NCI-H2196 treated with DMSO at 0.1 percent for 48 hours (cell line): ENCODE results near the gene OR2B6.

Experiments
- DNase-seq: peaks from one replicate; lab custom pipeline; 2025; ENCODE audit not compliant: unreplicated experiment; lab: John Stamatoyannopoulos, UW

The OR2B6 gene

DNA sequence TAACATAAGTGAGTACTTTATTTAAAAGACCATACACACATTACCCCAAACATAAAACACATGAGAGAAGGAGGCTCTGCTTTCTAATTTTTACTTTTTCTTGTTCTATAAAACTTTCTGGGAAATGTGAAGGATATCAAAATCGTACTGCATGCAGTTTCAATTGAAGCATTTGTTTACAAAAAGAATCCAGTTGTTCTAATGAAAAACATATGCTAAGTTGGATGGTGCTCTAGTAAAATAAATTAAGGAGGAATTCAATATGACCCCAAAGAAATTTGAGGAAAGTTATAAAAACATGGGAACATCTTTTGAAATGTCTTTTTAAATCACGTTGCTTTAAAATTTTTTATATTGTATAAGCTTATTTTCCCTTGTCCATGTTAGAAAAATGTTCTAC is 37.6 kb downstream of the OR2B6 start:
- no peak for DNase-seq

DNA sequence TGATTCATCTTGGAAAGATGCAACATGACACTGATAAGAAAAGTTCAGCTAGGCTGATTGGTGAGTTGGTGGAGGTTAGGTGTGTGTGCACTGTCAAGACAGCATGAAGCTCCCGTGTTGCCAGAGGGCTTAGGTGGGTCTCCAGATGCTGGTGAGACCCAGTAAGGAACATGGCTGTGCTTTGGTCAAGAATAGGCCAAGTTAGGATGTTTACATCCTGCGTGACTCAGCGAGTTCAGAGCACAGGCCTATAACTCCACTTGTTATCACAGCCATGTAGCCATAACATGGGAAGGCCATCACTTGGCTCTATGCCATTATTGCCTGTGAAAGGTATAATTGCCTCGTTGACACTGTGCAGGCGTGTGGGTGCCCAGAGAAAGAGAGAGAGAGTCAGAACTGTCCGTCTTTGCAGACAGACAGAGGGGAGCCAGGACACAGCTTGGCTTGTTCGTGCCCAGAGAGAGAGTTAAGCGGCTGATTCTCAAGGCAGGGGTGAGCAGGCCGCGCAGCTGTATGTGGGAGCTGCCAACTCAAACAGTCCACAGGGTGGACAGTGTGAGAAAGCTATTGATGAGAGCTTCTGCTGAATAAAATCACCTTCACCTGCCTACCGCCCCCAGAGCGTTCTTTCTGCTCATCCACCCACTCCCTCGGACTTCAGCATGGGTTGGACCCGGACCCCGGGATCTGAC is 43.5 kb downstream of the OR2B6 start:
- no peak for DNase-seq

GRCh38 chr6:28001351-28001750 is 44.3 kb downstream of the OR2B6 start:
- no peak for DNase-seq

DNA sequence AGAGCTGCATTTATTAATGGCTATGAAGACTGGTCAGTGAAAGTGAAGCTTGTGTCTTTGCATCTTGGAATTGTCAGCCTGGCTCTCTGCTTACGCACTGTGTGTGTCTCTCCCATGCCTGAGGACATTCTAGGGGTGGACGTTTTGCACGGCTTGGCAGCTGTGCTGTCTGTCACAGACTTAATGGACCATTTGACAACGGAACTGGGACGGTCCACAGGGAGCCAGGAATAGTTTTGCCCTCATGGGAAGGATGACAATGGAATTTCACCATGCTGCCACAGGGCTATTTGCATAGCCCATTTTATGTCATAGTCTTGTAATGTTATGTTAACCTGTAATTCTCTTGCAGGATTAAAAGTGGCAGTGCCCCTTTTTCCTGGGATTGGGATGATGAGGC is 44.7 kb downstream of the OR2B6 start:
- DNase-seq, result no peak

DNA sequence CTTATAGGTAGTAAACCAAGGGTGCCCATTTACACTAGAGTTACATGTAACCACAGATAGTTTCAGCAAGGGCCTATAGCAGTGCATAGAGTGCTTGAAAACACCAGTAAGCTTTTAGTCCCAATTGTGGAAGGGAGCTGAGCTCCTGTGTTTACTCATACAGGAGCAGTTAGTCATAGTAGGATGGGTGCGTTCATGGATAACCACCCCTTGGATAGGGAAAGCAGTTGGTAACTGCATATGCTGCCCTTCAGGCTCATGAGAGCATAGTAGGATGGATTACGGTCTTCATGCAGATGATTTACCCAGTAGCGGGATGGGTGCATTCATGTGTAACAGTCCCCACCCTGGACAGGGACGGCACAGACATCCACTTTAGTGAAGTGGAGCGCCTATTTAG is 45.1 kb downstream of the OR2B6 start:
- DNase-seq, result no peak

DNA sequence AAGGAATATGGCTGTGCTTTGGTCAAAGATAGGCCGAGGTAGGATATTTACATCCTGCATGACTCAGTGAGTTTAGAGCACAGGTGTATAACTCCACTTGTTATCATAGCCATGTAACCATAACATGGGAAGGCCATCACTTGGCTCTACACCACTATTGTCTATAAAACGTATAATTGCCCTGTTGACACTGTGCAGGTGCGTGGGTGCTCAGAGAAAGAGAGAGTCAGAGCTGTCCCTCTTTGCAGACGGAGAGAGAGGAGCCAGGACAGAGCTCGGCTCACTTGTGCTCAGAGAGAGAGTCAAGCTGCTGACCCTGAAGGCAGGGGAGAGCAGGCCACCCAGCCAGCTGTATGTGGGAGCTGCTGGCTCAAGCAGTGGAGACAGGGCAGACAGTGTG is 46.0 kb downstream of the OR2B6 start:
- DNase-seq, result no peak

DNA sequence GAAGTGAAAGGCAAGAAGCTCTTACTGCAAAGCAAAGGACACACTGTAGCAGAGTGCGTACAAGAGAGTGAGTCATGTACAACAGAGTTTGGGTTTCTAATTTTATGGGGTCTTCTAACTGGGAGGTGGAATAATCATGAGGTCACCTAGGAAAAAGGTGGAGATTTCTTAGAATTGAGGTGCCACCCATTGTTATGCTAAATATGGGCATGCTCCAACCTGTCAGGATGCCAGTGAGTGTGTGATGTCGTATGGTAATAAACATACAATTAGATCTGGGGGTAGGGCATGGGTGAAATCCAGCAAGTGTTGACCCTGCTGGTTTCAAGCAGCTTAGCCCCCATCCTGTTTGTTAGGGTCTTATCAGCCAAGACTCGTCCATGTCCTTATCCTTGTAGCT is 46.6 kb downstream of the OR2B6 start:
- DNase-seq, result no peak

DNA sequence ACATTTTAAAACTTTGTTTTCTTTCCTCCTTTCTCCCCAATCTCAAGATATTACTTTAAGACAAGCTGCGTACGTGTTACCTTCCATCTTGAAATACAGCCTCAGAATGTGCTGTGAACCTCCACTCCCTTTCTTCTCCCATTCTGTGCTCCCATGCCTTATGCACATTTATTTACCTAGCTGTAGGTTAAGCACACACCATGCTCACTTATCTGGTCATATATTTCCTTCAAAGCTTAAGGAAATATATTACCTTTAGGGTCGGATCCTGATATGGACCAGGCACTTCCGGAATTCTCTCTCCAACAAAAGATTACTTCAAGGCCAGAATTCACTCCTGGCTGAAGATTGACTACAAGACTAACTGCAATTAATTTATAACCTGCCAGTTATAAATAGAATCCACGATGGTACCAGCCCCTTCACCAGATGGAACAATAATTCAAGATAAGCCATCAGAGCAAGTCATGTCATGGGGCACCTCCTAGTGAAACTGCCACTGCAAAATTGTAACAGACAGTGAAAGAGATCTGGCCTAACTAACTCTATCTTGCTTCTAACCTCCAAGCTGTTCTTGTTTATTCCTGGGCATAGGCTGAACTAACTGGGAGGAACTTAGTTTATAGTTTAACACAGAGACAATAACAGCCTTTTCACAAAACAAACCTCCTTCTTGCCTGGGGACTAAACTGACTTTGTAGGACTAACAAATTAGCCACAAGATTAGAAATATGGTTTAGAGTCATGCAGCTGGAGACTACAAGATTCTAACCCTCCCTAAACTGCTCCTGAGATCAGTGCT is 47.5 kb downstream of the OR2B6 start:
- no peak for DNase-seq

DNA sequence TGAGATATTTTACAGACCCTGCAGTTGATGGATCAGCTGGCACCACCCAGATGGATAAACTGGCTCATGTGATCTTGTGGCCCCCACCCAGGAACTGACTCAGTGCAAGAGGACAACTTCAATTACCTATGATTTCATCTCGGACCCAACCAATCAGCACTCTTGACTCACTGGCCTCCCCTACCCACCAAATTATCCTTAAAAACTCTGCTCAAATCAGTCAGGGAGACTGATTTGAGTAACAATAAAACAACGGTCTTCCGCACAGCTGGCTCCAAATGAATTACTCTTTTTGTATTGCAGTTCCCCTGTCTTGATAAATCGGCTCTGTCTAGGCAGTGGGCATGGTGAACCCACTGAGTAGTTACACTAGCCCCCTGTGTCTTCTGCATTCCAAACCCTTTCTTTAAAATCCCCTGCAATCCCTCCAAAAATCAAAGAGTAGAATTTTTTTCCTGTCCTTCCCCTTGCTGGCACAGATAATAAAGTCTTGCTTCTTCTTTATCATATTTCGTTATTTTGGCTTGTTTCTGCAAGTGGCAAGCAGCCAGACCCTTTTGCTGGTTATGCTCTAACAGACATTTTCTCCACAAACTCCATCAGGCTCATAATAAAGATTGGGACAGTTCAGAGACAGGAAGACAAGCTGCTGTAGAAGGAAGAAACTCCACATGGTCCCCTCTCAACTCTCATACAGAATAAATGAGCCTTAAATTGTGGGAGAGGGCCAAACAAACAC is 48.3 kb downstream of the OR2B6 start:
- DNase-seq, result no peak

DNA sequence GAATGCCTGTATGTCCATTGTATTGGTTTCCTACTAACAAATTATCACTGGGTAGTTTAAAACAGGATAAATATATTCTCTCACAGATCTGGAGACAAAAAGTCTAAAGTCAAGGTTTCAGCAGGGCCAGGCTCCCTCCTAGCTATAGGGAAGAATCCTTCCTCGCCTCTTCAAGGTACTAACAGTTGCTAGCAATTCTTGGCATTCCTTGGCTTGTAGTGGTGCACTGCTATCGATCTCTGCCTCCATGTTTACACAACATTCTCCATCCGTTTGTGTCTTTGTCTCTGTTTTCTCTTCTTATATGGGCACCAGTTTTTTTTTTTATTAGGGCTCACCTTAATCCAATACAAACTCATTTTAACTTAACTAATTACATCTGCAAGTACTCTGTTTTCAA is 48.9 kb downstream of the OR2B6 start:
- DNase-seq, result no peak
